ENCODE results near the gene NCOA7.
"Not testable (repeated sequence)": the region's sequence is repeated elsewhere in the genome, so short reads cannot be mapped to it uniquely, and the experiment has no call there.

NCOA7 gene

GRCh38 chr6:125930765-125931418 lies 140.1 kb downstream of the NCOA7 start:
- Histone ChIP-seq H3K27me3 (ENCODE audit: control insufficient read depth, insufficient read depth, low read length, poor library complexity, severe bottlenecking) (no peaks in the 10 kb centered on the region), H3K27ac (ENCODE audit: insufficient read depth, low read depth, low read length, poor library complexity, severe bottlenecking) (no peak overlapping the region), H3K4me1 (ENCODE audit: control insufficient read depth, insufficient read depth, low read length) (no peaks in the 10 kb centered on the region), H3K9me3 (ENCODE audit: control insufficient read depth, low read length) (no peaks in the 10 kb centered on the region), H3K36me3 (ENCODE audit: control insufficient read depth, insufficient read depth, low read length) (no peaks in the 10 kb centered on the region), H3K4me3 (ENCODE audit: insufficient read depth, low read depth, low read length) (no peak overlapping the region)
- 85 to 93% methylated on average over 1 of the region's 3 CpGs for WGBS, 2 experiments

GRCh38 chr6:125931733-125932450 lies 141.1 kb downstream of the NCOA7 start:
- Histone ChIP-seq H3K27me3 (ENCODE audit: control insufficient read depth, insufficient read depth, low read length, poor library complexity, severe bottlenecking) (no peaks in the 10 kb centered on the region), H3K4me3 (ENCODE audit: insufficient read depth, low read depth, low read length) (no peak overlapping the region), H3K27ac (ENCODE audit: insufficient read depth, low read depth, low read length, poor library complexity, severe bottlenecking) (no peak overlapping the region), H3K4me1 (ENCODE audit: control insufficient read depth, insufficient read depth, low read length) (no peaks in the 10 kb centered on the region), H3K9me3 (ENCODE audit: control insufficient read depth, low read length) (no peaks in the 10 kb centered on the region), H3K36me3 (ENCODE audit: control insufficient read depth, insufficient read depth, low read length) (no peaks in the 10 kb centered on the region)
- WGBS, 2 experiments, result 86 to 92% methylated on average over 4 of the region's 4 CpGs

GRCh38 chr6:125932451-125932795 lies 141.7 kb downstream of the NCOA7 start:
- Histone ChIP-seq H3K4me1 (ENCODE audit: control insufficient read depth, insufficient read depth, low read length) (no peaks in the 10 kb centered on the region), H3K27ac (ENCODE audit: insufficient read depth, low read depth, low read length, poor library complexity, severe bottlenecking) (no peak overlapping the region), H3K27me3 (ENCODE audit: control insufficient read depth, insufficient read depth, low read length, poor library complexity, severe bottlenecking) (no peaks in the 10 kb centered on the region), H3K4me3 (ENCODE audit: insufficient read depth, low read depth, low read length) (no peak overlapping the region), H3K9me3 (ENCODE audit: control insufficient read depth, low read length) (no peaks in the 10 kb centered on the region), H3K36me3 (ENCODE audit: control insufficient read depth, insufficient read depth, low read length) (no peaks in the 10 kb centered on the region)

GRCh38 chr6:125935520-125935919 lies 144.8 kb downstream of the NCOA7 start:
- H3K27me3 ChIP-seq (ENCODE audit: control insufficient read depth, insufficient read depth, low read length, poor library complexity, severe bottlenecking); H3K4me1 ChIP-seq (ENCODE audit: control insufficient read depth, insufficient read depth, low read length); H3K36me3 ChIP-seq (ENCODE audit: control insufficient read depth, insufficient read depth, low read length); H3K4me3 ChIP-seq (ENCODE audit: insufficient read depth, low read depth, low read length); H3K27ac ChIP-seq (ENCODE audit: insufficient read depth, low read depth, low read length, poor library complexity, severe bottlenecking); H3K9me3 ChIP-seq (ENCODE audit: control insufficient read depth, low read length): not testable (repeated sequence)
- 80 to 92% methylated on average over 5 of the region's 5 CpGs for WGBS, 2 experiments

- 81 to 82% methylated on average over 1 of the region's 1 CpG for WGBS, 2 experiments
- no peaks in the 10 kb centered on the region for H3K4me1 ChIP-seq (ENCODE audit: control insufficient read depth, insufficient read depth, low read length)
- H3K36me3 ChIP-seq (ENCODE audit: control insufficient read depth, insufficient read depth, low read length), result no peaks in the 10 kb centered on the region
- H3K27ac ChIP-seq (ENCODE audit: insufficient read depth, low read depth, low read length, poor library complexity, severe bottlenecking), result no peak overlapping the region
- no peaks in the 10 kb centered on the region for H3K9me3 ChIP-seq (ENCODE audit: control insufficient read depth, low read length)
- no peaks in the 10 kb centered on the region for H3K27me3 ChIP-seq (ENCODE audit: control insufficient read depth, insufficient read depth, low read length, poor library complexity, severe bottlenecking)
- H3K4me3 ChIP-seq (ENCODE audit: insufficient read depth, low read depth, low read length), result no peak overlapping the region
Measured at GRCh38 chr6:125939026-125939425, 148.3 kb downstream of the NCOA7 start.

- Histone ChIP-seq H3K9me3 (ENCODE audit: control insufficient read depth, low read length) (no peaks in the 10 kb centered on the region), H3K27ac (ENCODE audit: insufficient read depth, low read depth, low read length, poor library complexity, severe bottlenecking) (no peak overlapping the region), H3K4me3 (ENCODE audit: insufficient read depth, low read depth, low read length) (no peak overlapping the region), H3K4me1 (ENCODE audit: control insufficient read depth, insufficient read depth, low read length) (no peaks in the 10 kb centered on the region), H3K27me3 (ENCODE audit: control insufficient read depth, insufficient read depth, low read length, poor library complexity, severe bottlenecking) (no peaks in the 10 kb centered on the region), H3K36me3 (ENCODE audit: control insufficient read depth, insufficient read depth, low read length) (no peaks in the 10 kb centered on the region)
- WGBS, 2 experiments, result 88 to 89% methylated on average over 2 of the region's 2 CpGs
Measured at GRCh38 chr6:125939791-125940190, 149.0 kb downstream of the NCOA7 start.

GRCh38 chr6:125940247-125941041 lies 149.7 kb downstream of the NCOA7 start:
- WGBS, 2 experiments, result 78 to 84% methylated on average over 3 to 5 of the region's 5 CpGs
- no peaks in the 10 kb centered on the region for H3K9me3 ChIP-seq (ENCODE audit: control insufficient read depth, low read length)
- H3K27me3 ChIP-seq (ENCODE audit: control insufficient read depth, insufficient read depth, low read length, poor library complexity, severe bottlenecking), result no peaks in the 10 kb centered on the region
- H3K4me1 ChIP-seq (ENCODE audit: control insufficient read depth, insufficient read depth, low read length), result no peaks in the 10 kb centered on the region
- H3K4me3 ChIP-seq (ENCODE audit: insufficient read depth, low read depth, low read length), result no peak overlapping the region
- H3K27ac ChIP-seq (ENCODE audit: insufficient read depth, low read depth, low read length, poor library complexity, severe bottlenecking), result no peak overlapping the region
- H3K36me3 ChIP-seq (ENCODE audit: control insufficient read depth, insufficient read depth, low read length), result no peaks in the 10 kb centered on the region

- H3K27me3 ChIP-seq (ENCODE audit: control insufficient read depth, insufficient read depth, low read length, poor library complexity, severe bottlenecking), result no peaks in the 10 kb centered on the region
- WGBS, 2 experiments, result 91 to 92% methylated on average over 10 of the region's 10 CpGs
- no peaks in the 10 kb centered on the region for H3K4me1 ChIP-seq (ENCODE audit: control insufficient read depth, insufficient read depth, low read length)
- no peaks in the 10 kb centered on the region for H3K36me3 ChIP-seq (ENCODE audit: control insufficient read depth, insufficient read depth, low read length)
- no peaks in the 10 kb centered on the region for H3K9me3 ChIP-seq (ENCODE audit: control insufficient read depth, low read length)
- H3K4me3 ChIP-seq (ENCODE audit: insufficient read depth, low read depth, low read length), result no peak overlapping the region
- H3K27ac ChIP-seq (ENCODE audit: insufficient read depth, low read depth, low read length, poor library complexity, severe bottlenecking), result no peak overlapping the region
Measured at GRCh38 chr6:125942672-125943527, 152.1 kb downstream of the NCOA7 start.

GRCh38 chr6:125943528-125944433 lies 153.0 kb downstream of the NCOA7 start:
- Histone ChIP-seq H3K9me3 (ENCODE audit: control insufficient read depth, low read length) (no peaks in the 10 kb centered on the region), H3K27me3 (ENCODE audit: control insufficient read depth, insufficient read depth, low read length, poor library complexity, severe bottlenecking) (no peaks in the 10 kb centered on the region), H3K27ac (ENCODE audit: insufficient read depth, low read depth, low read length, poor library complexity, severe bottlenecking) (no peak overlapping the region), H3K4me3 (ENCODE audit: insufficient read depth, low read depth, low read length) (no peak overlapping the region), H3K36me3 (ENCODE audit: control insufficient read depth, insufficient read depth, low read length) (no peaks in the 10 kb centered on the region), H3K4me1 (ENCODE audit: control insufficient read depth, insufficient read depth, low read length) (no peaks in the 10 kb centered on the region)
- 91% methylated on average over 3 to 4 of the region's 4 CpGs for WGBS, 2 experiments

All from ectodermal cell (in vitro differentiated cells).